Sigmoid colon (tissue), 7 donors: ENCODE results near the gene SNCAIP. TPM values are rescaled to one million over a fixed set of nuclear protein-coding genes. Genes with fewer than 3 reads are reported as not detected.
A peak's percentile ranks its signal among the peaks of the same experiment; 100 is the strongest.

Source experiments
- DNase-seq: peaks from one replicate; pipeline ENCODE4 v3.0.0-alpha.2; 2019
- H3K27ac ChIP-seq, 4 donors: fragments of 200-600 bp; sonication (generic); one replicate each; pipeline ENCODE4 v1.5.1; 2016 to 2019; ENCODE audit warnings: mild to moderate bottlenecking in 1 of 4
- H3K27me3 ChIP-seq, 3 donors: fragments of 200-600 bp; sonication (generic); one replicate each; pipeline ENCODE4 v1.5.1; 2019; ENCODE audit warnings: mild to moderate bottlenecking in 1 of 3
- H3K36me3 ChIP-seq, 4 donors: fragments of 200-600 bp; sonication (generic); one replicate each; pipeline ENCODE4 v1.5.1; 2016 to 2019
- H3K4me1 ChIP-seq, 4 donors: fragments of 200-600 bp; sonication (generic); one replicate each; pipeline ENCODE4 v1.5.1; 2017 to 2019
- H3K4me3 ChIP-seq, 4 donors: fragments of 200-600 bp; sonication (generic); one replicate each; pipeline ENCODE4 v1.5.1; 2017 to 2019; ENCODE audit warnings: mild to moderate bottlenecking in 2 of 4, moderate library complexity in 1 of 4
- H3K9me3 ChIP-seq, 4 donors: fragments of 200-600 bp in 3 of 4; sonication (generic) in 3 of 4; one replicate each; pipeline versions ENCODE4 v1.5.1 to v1.6.1; 2013 to 2019
- EP300 ChIP-seq, 4 donors: sonication (generic); formaldehyde crosslinking; IDR thresholded peaks; one replicate each; pipeline ENCODE4 v1.6.1; 2017; ENCODE audit warnings: antibody characterized with exemption in 4 of 4
- POLR2A ChIP-seq, 2 donors: fragments of 450-650 bp; IDR thresholded peaks; one replicate each; pipeline ENCODE4 v1.6.1; 2016; ENCODE audit warnings: antibody characterized with exemption in 2 of 2, mild to moderate bottlenecking in 2 of 2, moderate library complexity in 2 of 2
- POLR2AphosphoS5 ChIP-seq, 4 donors: sonication (generic); formaldehyde crosslinking; IDR thresholded peaks; one replicate each; pipeline ENCODE4 v1.6.1; 2017; ENCODE audit warnings: antibody characterized with exemption in 4 of 4
- WGBS, 2 donors: extraction: QIAGEN DNeasy Blood & Tissue Kit; methylation state at CpG; one replicate each; pipeline ENCODE4 v1.1.7; 2013; 5-methylcytosine and 5-hydroxymethylcytosine counted together
- intact Hi-C: fragments of 100-400 bp; cut with DNase I; formaldehyde crosslinking; loops from one replicate; pipeline ENCODE4 v1.15.1; 2023
- polyA plus RNA-seq, 3 donors: library from polyadenylated mRNA; stranded (reverse); fragments of 200-250 nt; gene quantifications; one replicate each; pipeline ENCODE4 v1.2.3, GENCODE V29; 2013
- total RNA-seq, 4 donors: library from RNA; depleted of rRNA; stranded (reverse); fragments of >200 nt; gene quantifications; one replicate each; pipeline ENCODE4 v1.1.0, GENCODE V29; 2016
- TF ChIP-seq, protein P1 (sequence below), 4 experiments: fragments of 450-650 bp in 3 of 4; fragments of 200-600 bp in 1 of 4; IDR thresholded peaks; one replicate each; pipeline ENCODE4 v1.5.1; 2016 to 2019; ENCODE audit warnings: antibody characterized with exemption in 4 of 4, mild to moderate bottlenecking in 3 of 4, moderate library complexity in 2 of 4
- donor health status: healthy with polysubstance abuse.
- donor health status: Bipolar disorder and iron deficiency.
- donor health status: healthy.

SNCAIP gene
- total and polyA plus RNA-seq, 7 donors, result 1.2 to 4.3 (median 3.2) TPM; not detected in 1

DNA sequence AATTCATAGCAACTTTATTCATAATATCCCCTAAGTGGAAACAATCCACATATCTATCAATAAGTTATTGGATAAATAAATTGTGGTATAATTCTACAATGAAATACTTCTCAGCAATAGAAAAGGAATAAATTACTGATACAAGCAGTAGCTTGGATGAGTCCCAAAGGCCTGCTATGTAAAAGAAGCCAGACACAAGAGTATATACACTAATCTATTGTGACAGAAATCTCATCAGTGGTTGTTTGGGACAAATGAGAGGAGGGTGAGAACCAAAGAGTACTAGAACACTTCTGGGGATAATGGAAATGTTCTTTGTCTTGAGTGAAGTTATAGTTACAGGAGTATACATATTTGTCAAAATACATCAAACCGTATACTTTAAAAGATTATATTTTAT, 119.3 kb downstream of the SNCAIP start:
- DNase-seq, result no peak
- H3K27ac ChIP-seq, result no peak overlapping the region
- H3K4me1 ChIP-seq, result peaks cover 0 to 11% (median 6%) of the 10 kb centered on the region in 4 donors
- intact Hi-C loops, result no loop called here
- no peak overlapping the region for H3K4me3 ChIP-seq
- H3K36me3 ChIP-seq, result no peaks in the 10 kb centered on the region
- no peaks in the 10 kb centered on the region for H3K27me3 ChIP-seq
- no peak for TF ChIP-seq EP300 (IDR thresholded peaks at IDR 0.05)
- TF ChIP-seq, protein P1, sequence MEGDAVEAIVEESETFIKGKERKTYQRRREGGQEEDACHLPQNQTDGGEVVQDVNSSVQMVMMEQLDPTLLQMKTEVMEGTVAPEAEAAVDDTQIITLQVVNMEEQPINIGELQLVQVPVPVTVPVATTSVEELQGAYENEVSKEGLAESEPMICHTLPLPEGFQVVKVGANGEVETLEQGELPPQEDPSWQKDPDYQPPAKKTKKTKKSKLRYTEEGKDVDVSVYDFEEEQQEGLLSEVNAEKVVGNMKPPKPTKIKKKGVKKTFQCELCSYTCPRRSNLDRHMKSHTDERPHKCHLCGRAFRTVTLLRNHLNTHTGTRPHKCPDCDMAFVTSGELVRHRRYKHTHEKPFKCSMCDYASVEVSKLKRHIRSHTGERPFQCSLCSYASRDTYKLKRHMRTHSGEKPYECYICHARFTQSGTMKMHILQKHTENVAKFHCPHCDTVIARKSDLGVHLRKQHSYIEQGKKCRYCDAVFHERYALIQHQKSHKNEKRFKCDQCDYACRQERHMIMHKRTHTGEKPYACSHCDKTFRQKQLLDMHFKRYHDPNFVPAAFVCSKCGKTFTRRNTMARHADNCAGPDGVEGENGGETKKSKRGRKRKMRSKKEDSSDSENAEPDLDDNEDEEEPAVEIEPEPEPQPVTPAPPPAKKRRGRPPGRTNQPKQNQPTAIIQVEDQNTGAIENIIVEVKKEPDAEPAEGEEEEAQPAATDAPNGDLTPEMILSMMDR (IDR thresholded peaks at IDR 0.05), result no peak
- no peak for TF ChIP-seq POLR2A (IDR thresholded peaks at IDR 0.05)
- no peak for TF ChIP-seq POLR2AphosphoS5 (IDR thresholded peaks at IDR 0.05)
- WGBS, 2 donors, result 92 to 96% methylated on average over 1 of the region's 1 CpG
- no peaks in the 10 kb centered on the region for H3K9me3 ChIP-seq

- 50 to 71% methylated on average over 5 of the region's 5 CpGs for WGBS, 2 donors
- Histone ChIP-seq H3K4me1 (peaks cover 0 to 11% (median 6%) of the 10 kb centered on the region in 4 donors), H3K4me3 (no peak overlapping the region), H3K36me3 (no peaks in the 10 kb centered on the region), H3K27me3 (no peaks in the 10 kb centered on the region), H3K27ac (peak overlapping the region in 2 of 4 donors; percentile 16), H3K9me3 (no peaks in the 10 kb centered on the region)
- intact Hi-C loops, result no loop called here
- DNase-seq, result no peak
- TF ChIP-seq, protein P1 (IDR thresholded peaks at IDR 0.05), result no peak
- TF ChIP-seq POLR2A (IDR thresholded peaks at IDR 0.05) (no peak), EP300 (IDR thresholded peaks at IDR 0.05) (no peak), POLR2AphosphoS5 (IDR thresholded peaks at IDR 0.05) (no peak)
These were observed 122.4 kb downstream of the SNCAIP start for GRCh38 chr5:122434205-122434970.

DNA sequence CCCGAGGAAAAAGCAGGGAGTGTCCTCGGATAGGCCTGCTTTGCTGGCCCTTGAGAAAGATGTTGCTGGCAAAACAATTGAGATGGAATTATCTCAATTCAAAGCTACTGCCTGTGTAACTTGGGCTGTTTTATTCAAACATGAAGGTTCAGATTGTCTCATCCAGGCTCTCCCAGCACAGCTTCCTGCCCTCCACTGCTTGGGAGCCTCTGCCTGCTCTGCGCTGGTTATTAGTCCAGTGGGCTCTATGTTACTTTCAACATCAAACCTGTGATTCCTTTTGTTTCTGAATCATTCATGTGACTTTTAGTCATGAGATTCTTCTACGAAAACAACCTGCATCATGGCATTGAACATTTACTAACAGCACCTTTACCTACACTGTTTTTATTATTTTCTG, 123.2 kb downstream of the SNCAIP start:
- no peaks in the 10 kb centered on the region for H3K27me3 ChIP-seq
- TF ChIP-seq POLR2A (IDR thresholded peaks at IDR 0.05), result no peak
- TF ChIP-seq, protein P1 (IDR thresholded peaks at IDR 0.05), result no peak
- TF ChIP-seq POLR2AphosphoS5 (IDR thresholded peaks at IDR 0.05), result no peak
- TF ChIP-seq EP300 (IDR thresholded peaks at IDR 0.05), result no peak
- 81 to 91% methylated on average over 4 of the region's 4 CpGs for WGBS, 2 donors
- H3K27ac ChIP-seq, result no peak overlapping the region
- no peak for DNase-seq
- intact Hi-C loops, result no loop called here
- no peak overlapping the region for H3K4me3 ChIP-seq
- H3K9me3 ChIP-seq, result no peaks in the 10 kb centered on the region
- H3K4me1 ChIP-seq, result peaks cover 0 to 11% (median 6%) of the 10 kb centered on the region in 4 donors
- H3K36me3 ChIP-seq, result no peaks in the 10 kb centered on the region

DNA sequence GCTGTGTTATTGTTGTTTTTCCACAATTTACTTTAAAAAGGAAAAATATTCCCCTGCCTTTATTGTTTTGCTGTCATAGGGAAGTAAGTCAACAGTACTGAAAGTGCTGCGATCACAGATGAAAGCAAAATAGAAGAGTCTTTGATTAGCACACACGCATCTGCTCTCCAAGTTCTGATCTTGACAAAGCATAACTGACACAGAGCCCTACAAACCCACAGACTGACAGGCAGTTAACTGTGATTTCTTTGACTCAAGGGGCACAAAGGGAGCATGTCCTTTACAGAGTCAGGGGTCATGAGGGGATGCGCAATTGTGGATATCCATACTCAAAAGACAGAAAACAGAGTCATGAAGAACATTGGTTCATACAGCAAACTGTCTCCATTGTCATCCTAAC, 123.7 kb downstream of the SNCAIP start:
- intact Hi-C loops, result no loop called here
- H3K4me1 ChIP-seq, result peaks cover 0 to 11% (median 6%) of the 10 kb centered on the region in 4 donors
- DNase-seq, result no peak
- TF ChIP-seq POLR2AphosphoS5 (IDR thresholded peaks at IDR 0.05), result no peak
- no peak for TF ChIP-seq POLR2A (IDR thresholded peaks at IDR 0.05)
- no peaks in the 10 kb centered on the region for H3K27me3 ChIP-seq
- WGBS, 2 donors, result 67 to 83% methylated on average over 3 of the region's 3 CpGs
- H3K9me3 ChIP-seq, result no peaks in the 10 kb centered on the region
- no peak overlapping the region for H3K4me3 ChIP-seq
- H3K36me3 ChIP-seq, result no peaks in the 10 kb centered on the region
- H3K27ac ChIP-seq, result no peak overlapping the region

GRCh38 chr5:122436615-122437014, 124.6 kb downstream of the SNCAIP start:
- Histone ChIP-seq H3K4me1 (peaks cover 0 to 11% (median 6%) of the 10 kb centered on the region in 4 donors), H3K36me3 (no peaks in the 10 kb centered on the region), H3K27me3 (no peaks in the 10 kb centered on the region), H3K27ac (no peak overlapping the region), H3K4me3 (no peak overlapping the region), H3K9me3 (no peaks in the 10 kb centered on the region)
- TF ChIP-seq POLR2AphosphoS5 (IDR thresholded peaks at IDR 0.05) (no peak), EP300 (IDR thresholded peaks at IDR 0.05) (no peak), POLR2A (IDR thresholded peaks at IDR 0.05) (no peak)
- TF ChIP-seq, protein P1 (IDR thresholded peaks at IDR 0.05), result no peak
- intact Hi-C loops, result no loop called here
- no peak for DNase-seq
